K562 (cell line): ENCODE results near the gene PDZRN3. TPM values are rescaled to one million over a fixed set of nuclear protein-coding genes. Genes with fewer than 3 reads are reported as not detected.

Experiments
- CBX5 ChIP-seq: IDR thresholded peaks from 2 replicates; pipeline ENCODE4 v1.6.1; 2014; ENCODE audit warnings: low read depth, borderline replicate concordance
- CEBPG ChIP-seq, 3 experiments: fragments of 200-800 bp in 1 of 3; sonication (Bioruptor generic) in 1 of 3; sonication (generic) in 1 of 3; formaldehyde crosslinking in 1 of 3; IDR thresholded peaks in 2 of 3; conservative IDR thresholded peaks in 1 of 3; 2 replicates each; pipeline versions ENCODE4 v1.6.1 to v1.8.0; 2016 to 2022; ENCODE audit warnings: missing compliant biosample characterization in 2 of 3, missing genetic modification characterization in 2 of 3, mild to moderate bottlenecking in 1 of 3, missing genetic modification reagents in 1 of 3
- FIP1L1 ChIP-seq: fragments of 200-400 bp; formaldehyde crosslinking; IDR thresholded peaks from 2 replicates; pipeline ENCODE4 v1.6.1; 2018; ENCODE audit warnings: mild to moderate bottlenecking, low read depth, low read length; ENCODE audit not compliant: poor library complexity, severe bottlenecking
- FUS ChIP-seq: fragments of 200-400 bp; formaldehyde crosslinking; optimal IDR thresholded peaks from 2 replicates; pipeline ENCODE3; 2017; ENCODE audit warnings: low read depth, low read length
- MXI1 ChIP-seq: IDR thresholded peaks from 2 replicates; pipeline ENCODE4 v1.6.1; 2011; ENCODE audit warnings: low read depth, mild to moderate bottlenecking, improper control_type of control experiment, low read length
- RUNX1 ChIP-seq: sonication (generic); IDR thresholded peaks from 2 replicates; pipeline ENCODE4 v1.6.1; 2016; ENCODE audit warnings: antibody characterized with exemption, low read depth
- SREBF2 ChIP-seq: sonication (generic); formaldehyde crosslinking; IDR thresholded peaks from 2 replicates; pipeline ENCODE4 v1.4.0; 2020; ENCODE audit warnings: mild to moderate bottlenecking, missing genetic modification reagents
- ZC3H4 ChIP-seq: sonication (generic); formaldehyde crosslinking; IDR thresholded peaks from 2 replicates; pipeline ENCODE4 v1.9.0; 2021; ENCODE audit warnings: missing genetic modification reagents, borderline replicate concordance
- ZNF445 ChIP-seq: fragments of 250-450 bp; sonication (Bioruptor Pico); IDR thresholded peaks from 2 replicates; pipeline ENCODE4 v1.4.0; 2020; ENCODE audit warnings: low read depth, mild to moderate bottlenecking, moderate library complexity
- ZNF507 ChIP-seq: conservative IDR thresholded peaks from 2 replicates; pipeline ENCODE4 v1.6.1; 2017; ENCODE audit warnings: missing genetic modification characterization, missing compliant biosample characterization
- polyA plus RNA-seq, 8 experiments: library from polyadenylated mRNA; depleted of rRNA in 4 of 8; stranded (reverse) in 5 of 8; unstranded in 3 of 8; fragments of >200 nt; fragmentation: Nextera tagmentation in 2 of 8; fragmentation: Illumina TruSeq in 1 of 8; extraction: Ambion mirVana in 2 of 8; extraction: Trizol in 1 of 8; gene quantifications; 2 replicates each; pipeline versions ENCODE4 v1.2.1 to v1.2.3, GENCODE V29; 2011 to 2014; ENCODE audit warnings: inconsistent platforms in 1 of 8, missing spikeins in 1 of 8
- total RNA-seq, 7 experiments: library from RNA; depleted of rRNA in 6 of 7; stranded (reverse); fragments of >200 nt in 6 of 7; fragmentation: Illumina TruSeq in 2 of 7; extraction: Trizol in 2 of 7; gene quantifications; 2 replicates each; pipeline versions ENCODE4 v1.2.1 to v1.2.3, GENCODE V29; 2011 to 2021; ENCODE audit warnings: low replicate concordance in 1 of 7
- TF ChIP-seq, protein P1 (sequence below): sonication (generic); formaldehyde crosslinking; IDR thresholded peaks from 2 replicates; pipeline ENCODE4 v1.8.0; 2023; ENCODE audit warnings: mild to moderate bottlenecking, missing genetic modification reagents
- TF ChIP-seq, protein P2 (sequence below): fragments of 250-450 bp; sonication (Bioruptor Pico); IDR thresholded peaks from 2 replicates; pipeline ENCODE4 v1.8.0; 2022; ENCODE audit warnings: inconsistent platforms, mild to moderate bottlenecking, moderate library complexity, borderline replicate concordance

PDZRN3 gene
- total and polyA plus RNA-seq, 9 of the 15 experiments (the other 6 are each of a cell fraction or from before 2014, with no cell fraction given) = 0.16 TPM; not detected in 8

DNA sequence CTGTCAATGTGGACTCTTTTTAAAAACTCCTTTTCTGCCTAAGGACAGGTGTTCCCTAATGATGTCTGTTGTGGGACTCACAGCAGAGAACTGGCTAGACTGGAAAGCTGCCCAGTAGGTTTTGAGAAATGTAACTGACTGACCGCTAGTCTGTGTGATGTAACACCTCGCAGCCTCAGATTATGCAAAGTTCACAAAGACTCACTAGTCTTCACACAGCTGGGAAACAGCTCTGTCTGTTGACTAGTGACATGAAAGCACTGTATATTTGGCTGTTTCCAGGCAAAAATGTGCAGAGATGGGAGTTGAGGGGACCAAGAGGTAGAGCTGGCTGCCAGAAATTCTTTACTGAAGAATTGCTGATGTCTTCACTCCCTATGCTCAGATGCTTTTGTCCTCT lies 10.3 kb downstream of the PDZRN3 start (continued):
- TF ChIP-seq SREBF2 (CRISPR knock-in tag) = no peak
- no peak for TF ChIP-seq FUS
- no peak for TF ChIP-seq RUNX1
- no peak for TF ChIP-seq CBX5
- TF ChIP-seq, protein P1, sequence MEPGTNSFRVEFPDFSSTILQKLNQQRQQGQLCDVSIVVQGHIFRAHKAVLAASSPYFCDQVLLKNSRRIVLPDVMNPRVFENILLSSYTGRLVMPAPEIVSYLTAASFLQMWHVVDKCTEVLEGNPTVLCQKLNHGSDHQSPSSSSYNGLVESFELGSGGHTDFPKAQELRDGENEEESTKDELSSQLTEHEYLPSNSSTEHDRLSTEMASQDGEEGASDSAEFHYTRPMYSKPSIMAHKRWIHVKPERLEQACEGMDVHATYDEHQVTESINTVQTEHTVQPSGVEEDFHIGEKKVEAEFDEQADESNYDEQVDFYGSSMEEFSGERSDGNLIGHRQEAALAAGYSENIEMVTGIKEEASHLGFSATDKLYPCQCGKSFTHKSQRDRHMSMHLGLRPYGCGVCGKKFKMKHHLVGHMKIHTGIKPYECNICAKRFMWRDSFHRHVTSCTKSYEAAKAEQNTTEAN = no peak
- TF ChIP-seq CEBPG (CRISPR knock-in tag; IDR thresholded peaks at IDR 0.05) = no peak
- no peak for TF ChIP-seq CEBPG (tag; conservative IDR thresholded peaks at IDR 0.05 in 1 of 2, IDR thresholded peaks at IDR 0.05 in 1 of 2)
- no peak for TF ChIP-seq MXI1
- TF ChIP-seq, protein P2, sequence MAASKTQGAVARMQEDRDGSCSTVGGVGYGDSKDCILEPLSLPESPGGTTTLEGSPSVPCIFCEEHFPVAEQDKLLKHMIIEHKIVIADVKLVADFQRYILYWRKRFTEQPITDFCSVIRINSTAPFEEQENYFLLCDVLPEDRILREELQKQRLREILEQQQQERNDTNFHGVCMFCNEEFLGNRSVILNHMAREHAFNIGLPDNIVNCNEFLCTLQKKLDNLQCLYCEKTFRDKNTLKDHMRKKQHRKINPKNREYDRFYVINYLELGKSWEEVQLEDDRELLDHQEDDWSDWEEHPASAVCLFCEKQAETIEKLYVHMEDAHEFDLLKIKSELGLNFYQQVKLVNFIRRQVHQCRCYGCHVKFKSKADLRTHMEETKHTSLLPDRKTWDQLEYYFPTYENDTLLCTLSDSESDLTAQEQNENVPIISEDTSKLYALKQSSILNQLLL (CRISPR knock-in tag) = no peak
- TF ChIP-seq ZNF445 = no peak
- no peak for TF ChIP-seq ZC3H4 (CRISPR knock-in tag)
- TF ChIP-seq ZNF507 (tag) = no peak
- TF ChIP-seq FIP1L1 = no peak
